SKM-1 treated with dmso at 0.1 percent for 144 hours (cell line): ENCODE measurements around the gene RGMB.

Experiments used
- DNase-seq: peaks from one replicate; lab custom pipeline; 2025; ENCODE audit not compliant: unreplicated experiment; lab: John Stamatoyannopoulos, UW

RGMB gene

DNA sequence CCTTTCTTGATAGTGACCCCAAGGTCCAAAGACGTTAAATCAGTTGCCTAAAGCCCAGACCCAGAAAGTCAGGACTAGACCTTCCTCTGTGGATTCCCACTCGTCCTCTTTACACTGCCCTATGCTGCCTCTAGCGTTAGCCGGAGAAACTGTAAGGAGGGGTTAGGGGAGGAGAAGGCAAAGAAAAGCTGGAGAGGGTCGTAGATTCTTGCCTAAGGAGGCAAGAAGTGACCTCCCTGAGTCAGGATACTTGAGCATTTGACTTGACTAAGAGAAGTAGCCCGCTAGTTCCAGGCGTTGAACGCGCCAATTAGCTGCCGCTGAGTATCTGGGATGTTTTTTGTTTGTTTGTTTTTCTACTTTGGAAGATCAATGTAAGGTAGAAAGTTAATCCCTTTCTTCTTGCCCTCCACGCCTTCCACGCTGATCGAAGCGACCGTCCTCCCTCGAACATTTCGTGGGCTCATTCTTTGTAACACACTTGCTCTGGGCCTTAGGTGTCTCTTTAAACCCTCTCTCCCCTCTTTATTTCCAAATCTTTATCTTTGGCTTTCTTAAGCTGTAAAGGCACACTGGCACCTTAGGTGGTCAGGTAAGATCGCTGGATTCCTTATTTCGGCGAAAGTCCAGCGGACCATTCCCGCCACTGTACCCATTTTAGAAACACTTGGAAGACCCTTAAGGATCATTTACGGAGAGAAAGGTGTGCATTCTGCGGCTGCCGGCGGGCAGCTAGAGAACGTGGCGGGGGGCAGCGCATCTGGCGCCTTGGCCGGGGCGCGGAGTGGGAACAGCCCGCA is 5.1 kb upstream of the RGMB start:
- DNase-seq: peak; percentile 62

DNA sequence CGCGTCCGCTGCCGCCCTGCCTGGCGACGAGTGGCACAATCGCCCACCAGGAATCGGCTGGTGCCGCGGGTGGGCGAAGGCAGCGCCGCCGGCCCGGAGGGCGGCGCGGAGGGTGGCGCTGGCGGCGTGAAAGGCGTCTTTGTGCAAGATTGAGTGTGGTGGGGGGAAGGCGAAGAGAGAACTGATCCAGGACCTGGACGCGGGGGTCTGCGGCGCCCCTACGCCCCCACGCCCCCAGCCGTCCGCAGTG is 4.6 kb upstream of the RGMB start:
- DNase-seq: no peak

- peak; percentile 12 for DNase-seq
These were observed 4.1 kb upstream of the RGMB start for GRCh38 chr5:98769210-98769958.

GRCh38 chr5:98769959-98770208 is 3.6 kb upstream of the RGMB start:
- DNase-seq: no peak

GRCh38 chr5:98770209-98770910 is 3.1 kb upstream of the RGMB start:
- DNase-seq: peak; percentile 75

DNA sequence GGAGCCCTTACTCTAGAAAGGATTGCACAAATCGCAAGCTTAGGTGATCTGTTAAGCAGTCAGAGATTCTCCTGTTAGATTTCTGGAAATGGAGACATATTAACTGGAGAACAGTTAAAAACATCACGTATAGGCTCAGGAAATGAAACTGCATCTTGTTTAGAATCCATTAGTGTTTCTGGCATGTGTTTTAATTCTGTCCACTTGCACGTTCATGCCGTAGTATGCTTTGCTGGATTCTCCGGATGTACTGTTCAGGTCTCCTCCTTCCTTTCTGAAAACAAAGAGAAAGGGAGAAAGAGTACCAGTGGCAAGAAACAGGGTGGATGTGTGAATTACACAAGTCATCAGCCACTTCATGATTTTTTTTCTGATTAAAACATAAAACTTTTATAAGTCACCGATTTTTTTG is 2.5 kb upstream of the RGMB start:
- no peak for DNase-seq

DNA sequence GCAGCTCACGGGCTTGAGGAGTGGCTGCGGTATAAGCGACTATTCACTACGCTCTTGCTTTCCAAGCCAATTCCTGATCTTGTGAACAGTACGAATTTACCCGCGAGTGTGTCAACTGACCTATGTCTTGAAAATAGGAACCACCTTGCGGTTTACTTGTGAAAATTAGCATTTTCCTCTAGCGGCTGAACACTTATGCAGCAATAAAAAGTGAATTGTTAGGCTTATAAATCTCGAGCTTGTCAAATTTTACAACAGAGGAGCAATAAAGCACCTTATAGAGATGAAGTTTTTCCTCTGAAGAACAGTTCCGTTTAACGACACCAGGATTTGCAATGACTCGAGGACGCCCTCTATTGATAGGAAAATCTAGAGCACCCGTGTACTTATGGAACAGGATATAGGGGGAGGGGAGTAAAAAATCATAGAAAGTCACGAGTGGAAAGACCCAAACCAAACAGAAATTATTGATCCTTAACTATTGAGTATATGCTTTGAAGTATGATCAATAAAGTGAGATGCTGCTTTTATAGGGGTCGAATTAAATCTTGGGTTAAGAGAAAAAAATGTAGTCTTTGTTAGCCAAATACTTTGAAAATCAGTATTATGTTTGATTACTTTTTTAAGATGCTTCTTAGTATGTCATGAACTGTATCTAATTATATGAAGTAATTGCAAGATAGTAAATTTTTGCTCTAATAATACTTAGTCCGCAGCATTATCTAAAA is 1.9 kb upstream of the RGMB start:
- peak; percentile 77 for DNase-seq

- no peak for DNase-seq
These were observed 849 bp upstream of the RGMB start for GRCh38 chr5:98772415-98773213.

- DNase-seq: no peak
These were observed 324 bp upstream of the RGMB start for GRCh38 chr5:98773214-98773463.

GRCh38 chr5:98774192-98775033 is 950 bp downstream of the RGMB start:
- DNase-seq: no peak

GRCh38 chr5:98775246-98776065 is 2.0 kb downstream of the RGMB start:
- DNase-seq: no peak

DNA sequence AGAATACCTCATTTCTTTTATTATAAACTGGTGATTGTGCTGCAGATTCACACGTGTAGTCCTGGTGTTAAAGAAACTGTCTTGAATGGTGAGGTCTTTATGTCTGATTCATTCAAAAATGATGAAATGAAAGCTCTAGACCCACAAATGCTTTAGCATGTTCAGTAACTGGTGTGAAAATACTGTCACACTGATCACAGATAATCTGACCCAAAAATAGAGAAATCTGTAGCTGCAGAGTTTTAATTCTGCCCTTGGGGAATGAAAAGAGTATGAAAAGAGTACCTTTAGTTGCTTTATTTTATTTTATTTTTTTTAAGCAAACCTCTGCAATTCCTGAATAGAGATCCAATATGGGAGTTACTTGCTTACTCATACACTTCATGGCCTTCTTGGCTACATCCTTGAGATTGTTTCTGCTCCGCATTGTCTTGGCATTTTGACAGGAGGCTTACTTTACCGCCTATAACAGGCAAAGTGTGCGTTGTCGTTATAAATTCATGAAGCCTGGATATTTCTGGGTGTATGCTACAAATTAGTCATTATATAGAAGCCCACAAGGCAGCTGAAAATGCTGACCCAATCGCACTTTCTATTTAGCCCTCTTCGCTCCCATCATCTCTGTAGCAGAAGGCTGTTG is 2.7 kb downstream of the RGMB start:
- no peak for DNase-seq

DNA sequence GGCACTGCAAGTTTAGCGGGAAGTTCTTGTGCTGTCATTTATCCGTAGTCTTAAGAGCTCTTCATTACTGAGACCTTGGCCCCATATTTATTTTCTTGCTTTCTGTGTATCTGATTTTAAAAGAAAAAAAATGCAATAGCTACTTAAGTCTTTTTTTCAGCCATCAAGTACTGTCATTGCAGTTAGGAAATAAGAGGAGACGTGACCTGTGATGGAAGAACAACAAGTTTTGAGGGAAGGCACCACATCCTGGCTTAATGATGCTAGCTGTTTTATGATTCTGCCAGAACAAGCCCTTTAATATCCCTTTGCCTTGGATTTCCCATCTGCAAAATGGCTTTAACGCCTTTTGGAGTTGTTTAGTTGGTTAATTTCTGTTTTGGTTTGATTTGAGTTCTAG is 3.8 kb downstream of the RGMB start:
- DNase-seq: no peak

GRCh38 chr5:98779264-98779877 is 5.9 kb downstream of the RGMB start:
- no peak for DNase-seq

DNA sequence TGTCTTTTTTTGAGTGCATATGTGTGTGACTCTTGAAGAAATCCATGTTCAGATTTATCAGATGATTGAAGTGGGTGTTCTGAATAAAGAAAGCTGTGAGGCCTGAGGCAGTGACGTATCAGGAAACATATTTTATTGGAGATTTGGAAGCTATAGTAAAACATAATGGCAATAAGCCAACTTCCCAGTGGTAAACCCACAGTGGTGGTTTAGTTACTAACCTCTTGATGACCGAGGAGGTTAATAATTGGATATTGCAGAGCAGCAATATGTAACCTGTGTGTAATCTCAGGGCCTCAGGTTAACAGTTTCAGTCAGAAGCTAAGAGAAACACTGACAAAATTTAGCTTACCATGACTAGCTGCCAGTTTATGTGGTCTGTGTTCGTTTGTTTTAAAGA is 6.9 kb downstream of the RGMB start:
- DNase-seq: no peak

GRCh38 chr5:98781520-98781919 is 8.1 kb downstream of the RGMB start:
- DNase-seq: no peak

- no peak for DNase-seq
These were observed 8.5 kb downstream of the RGMB start for GRCh38 chr5:98781964-98782363.

DNA sequence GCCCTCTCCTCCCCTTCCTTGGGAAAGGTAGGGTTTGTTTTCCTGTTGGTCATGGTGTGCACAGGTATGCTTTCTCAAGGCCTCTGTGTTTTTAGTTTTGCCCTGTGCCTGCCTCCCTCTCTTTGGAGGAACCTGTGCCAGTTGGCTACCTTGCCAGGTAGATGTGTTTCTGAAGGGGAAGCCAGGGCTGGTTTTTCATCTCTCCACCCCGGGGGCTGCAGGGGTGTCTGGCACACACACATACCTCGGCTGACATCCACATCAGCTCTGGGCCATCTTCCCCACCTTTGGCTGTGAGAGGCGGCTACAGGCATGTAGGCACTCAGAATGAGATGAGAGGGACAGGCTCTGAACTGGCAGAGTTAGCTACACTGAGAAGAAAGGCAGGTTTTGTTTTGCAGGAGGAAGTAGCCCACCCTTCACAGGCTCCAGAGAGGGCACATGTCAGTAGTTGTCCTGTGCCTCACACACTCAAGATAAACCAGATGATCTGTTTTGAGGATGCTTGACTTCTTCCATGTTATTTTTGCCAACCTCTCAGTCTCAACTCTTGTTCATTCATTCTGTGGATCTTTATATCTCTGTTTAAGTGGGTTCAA is 9.7 kb downstream of the RGMB start:
- DNase-seq: no peak
